Muscle of leg (tissue), 11 donors: ENCODE measurements around the gene ADD2. TPM values are rescaled to one million over a fixed set of nuclear protein-coding genes. Genes with fewer than 3 reads are reported as not detected.

Experiments used
- DNase-seq: peaks from one replicate; pipeline ENCODE4 v3.0.0; 2013
- H3K27ac ChIP-seq: one replicate; pipeline ENCODE4 v1.5.1; 2013; ENCODE audit warnings: mild to moderate bottlenecking, low read length, control low read depth
- H3K27me3 ChIP-seq: one replicate; pipeline ENCODE4 v1.6.1; 2013; ENCODE audit warnings: low read length; ENCODE audit not compliant: control insufficient read depth, insufficient read depth
- H3K36me3 ChIP-seq: one replicate; pipeline ENCODE4 v1.6.1; 2013; ENCODE audit warnings: low read length; ENCODE audit not compliant: control insufficient read depth, insufficient read depth
- H3K4me1 ChIP-seq: one replicate; pipeline ENCODE4 v1.6.1; 2013; ENCODE audit warnings: low read length; ENCODE audit not compliant: control insufficient read depth, insufficient read depth
- H3K4me3 ChIP-seq: one replicate; pipeline ENCODE4 v1.5.1; 2013; ENCODE audit warnings: low read length, control low read depth
- H3K9me3 ChIP-seq: replicated peaks from 2 replicates; pipeline ENCODE4 v1.6.1; 2013; ENCODE audit warnings: low read depth, low read length; ENCODE audit not compliant: control insufficient read depth
- WGBS: methylation state at CpG from one replicate; pipeline ENCODE4 v1.1.5; 2013; ENCODE audit warnings: missing lambda C conversion rate; ENCODE audit not compliant: insufficient coverage; 5-methylcytosine and 5-hydroxymethylcytosine counted together
- polyA plus RNA-seq, 8 donors: library from polyadenylated mRNA; unstranded; fragments of 120-200 nt; gene quantifications; one replicate each; pipeline versions ENCODE4 v1.2.1 to v1.2.3, GENCODE V29; 2013; ENCODE audit warnings: inconsistent platforms in 1 of 8, low replicate concordance in 1 of 8; ENCODE audit not compliant: insufficient read length in 8 of 8, insufficient read depth in 1 of 8
- total RNA-seq: library from RNA; stranded (reverse); fragments of 120-200 nt; gene quantifications from one replicate; pipeline ENCODE4 v1.2.4, GENCODE V29; 2013

ADD2 gene
- total and polyA plus RNA-seq, 9 donors: 0.98 to 4.2 (median 2.4) TPM

DNA sequence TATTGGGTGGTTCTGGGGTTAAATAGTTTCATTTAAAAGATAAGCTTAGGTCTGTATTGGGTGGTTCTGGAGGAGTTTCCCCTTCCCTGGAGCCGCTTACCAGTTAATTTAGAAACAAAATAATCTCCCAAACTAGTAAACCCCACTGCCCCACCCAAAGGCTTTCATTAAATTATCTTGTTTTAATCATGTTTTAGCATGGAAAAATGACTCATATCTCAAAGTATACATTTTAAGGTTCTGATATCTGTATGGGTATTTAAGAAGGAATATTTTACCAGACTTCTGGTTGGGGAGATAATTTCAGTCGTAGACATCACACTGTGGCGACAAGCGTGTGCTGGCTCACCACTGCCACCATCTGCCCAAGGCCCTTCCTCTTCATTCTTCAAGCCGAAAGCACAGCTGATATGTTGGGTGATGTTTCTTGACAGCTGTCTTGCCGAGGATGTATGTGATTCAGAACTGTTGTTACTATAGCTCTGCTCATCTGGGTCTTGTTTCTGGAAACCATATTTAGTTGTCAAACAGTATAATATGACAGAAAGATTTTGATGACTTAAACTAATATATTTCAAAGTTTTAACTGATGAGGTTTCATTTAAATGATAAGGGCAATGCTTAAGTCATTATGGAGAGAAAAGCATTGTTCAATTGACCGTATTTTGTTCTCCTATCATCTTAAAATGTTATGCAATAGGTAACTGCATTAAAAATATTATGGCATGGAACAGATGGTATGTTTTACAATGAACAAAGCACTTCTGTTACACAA is 17.3 kb upstream of the ADD2 start:
- H3K9me3 ChIP-seq: no peaks in the 10 kb centered on the region
- no CpG with 5 or more reads among the region's 7 CpGs for WGBS
- H3K4me1 ChIP-seq: peaks cover 10% of the 10 kb centered on the region
- no peaks in the 10 kb centered on the region for H3K36me3 ChIP-seq
- DNase-seq: peak; percentile 66
- no peak overlapping the region for H3K27ac ChIP-seq
- H3K4me3 ChIP-seq: no peak overlapping the region
- H3K27me3 ChIP-seq: peaks cover 25% of the 10 kb centered on the region

DNA sequence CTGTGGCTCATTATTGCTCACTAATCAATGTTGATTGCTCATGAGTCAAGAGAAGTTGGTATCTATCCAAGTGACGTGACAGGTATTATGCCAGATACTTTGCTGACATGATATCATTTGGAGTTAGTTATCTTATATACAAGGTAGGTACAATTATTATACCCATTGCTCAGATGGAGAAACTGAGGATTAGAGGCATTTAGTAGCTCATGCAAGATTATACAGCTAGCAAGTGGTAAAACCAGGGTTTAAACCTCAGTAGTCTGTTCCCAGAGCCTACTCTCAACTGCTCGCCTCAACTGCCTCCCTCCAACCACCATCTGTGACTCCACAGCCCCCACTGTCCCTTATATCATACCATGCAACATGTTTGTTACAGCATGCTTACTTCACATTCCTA is 16.3 kb upstream of the ADD2 start:
- Histone ChIP-seq H3K4me1 (peaks cover 4% of the 10 kb centered on the region), H3K27ac (no peak overlapping the region), H3K36me3 (no peaks in the 10 kb centered on the region), H3K9me3 (no peaks in the 10 kb centered on the region), H3K27me3 (peaks cover 18% of the 10 kb centered on the region), H3K4me3 (no peak overlapping the region)
- no peak for DNase-seq
- 100% methylated on average over 1 of the region's 2 CpGs for WGBS

DNA sequence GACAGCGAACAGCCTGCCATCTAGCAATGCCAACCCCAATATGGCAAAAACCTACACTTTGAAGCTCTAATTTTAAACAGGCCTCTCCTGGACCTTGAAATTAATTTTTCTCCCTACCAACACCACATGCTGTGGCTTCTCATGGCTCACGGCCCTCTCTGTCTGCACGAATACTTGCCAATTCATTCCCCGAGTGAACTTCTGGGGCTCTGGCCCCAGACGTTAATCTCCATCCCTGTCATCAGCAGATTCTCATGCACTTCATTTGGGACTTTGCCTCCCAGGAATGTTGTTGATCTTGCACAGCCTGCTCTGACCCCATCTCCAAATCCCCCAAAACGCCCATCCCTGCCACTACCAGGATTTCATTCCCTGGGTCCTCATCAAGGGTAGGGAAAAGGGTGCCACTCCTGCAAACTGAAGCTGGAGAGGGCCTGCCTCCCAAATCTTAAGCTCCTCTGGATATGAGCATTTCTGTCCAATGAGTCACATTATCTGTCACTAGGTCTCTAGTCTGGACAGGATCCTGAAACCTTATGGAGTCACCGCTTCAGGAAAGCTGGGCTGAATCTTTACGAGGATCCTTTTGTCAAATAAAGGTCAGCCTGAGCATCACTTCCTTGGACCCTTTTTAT is 12.0 kb upstream of the ADD2 start:
- Histone ChIP-seq H3K27ac (no peak overlapping the region), H3K4me3 (no peak overlapping the region), H3K36me3 (no peaks in the 10 kb centered on the region), H3K27me3 (peaks cover 9% of the 10 kb centered on the region), H3K4me1 (peaks cover 4% of the 10 kb centered on the region), H3K9me3 (no peaks in the 10 kb centered on the region)
- WGBS: 45% methylated on average over 6 of the region's 8 CpGs
- peak; percentile 32 for DNase-seq

DNA sequence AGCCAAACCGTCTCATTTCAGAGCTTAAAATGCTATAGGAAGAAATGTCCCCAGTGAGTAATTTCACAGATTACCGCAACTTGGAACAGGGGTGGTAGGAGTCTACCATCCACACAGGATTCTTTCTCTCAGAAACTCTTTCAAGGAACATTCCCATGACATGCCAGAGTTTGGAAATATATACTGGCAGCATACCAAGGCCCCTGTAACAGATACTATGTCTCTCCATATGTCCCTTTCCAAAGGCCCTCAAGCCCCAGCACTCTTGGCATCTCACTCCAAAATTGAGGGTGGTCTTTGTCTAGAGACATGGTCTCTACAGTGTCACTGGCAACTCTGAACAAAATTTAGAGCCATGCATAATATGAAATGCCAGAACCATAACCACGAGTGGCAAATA is 11.5 kb upstream of the ADD2 start:
- WGBS: 40% methylated on average over 1 of the region's 3 CpGs
- peak; percentile 12 for DNase-seq

DNA sequence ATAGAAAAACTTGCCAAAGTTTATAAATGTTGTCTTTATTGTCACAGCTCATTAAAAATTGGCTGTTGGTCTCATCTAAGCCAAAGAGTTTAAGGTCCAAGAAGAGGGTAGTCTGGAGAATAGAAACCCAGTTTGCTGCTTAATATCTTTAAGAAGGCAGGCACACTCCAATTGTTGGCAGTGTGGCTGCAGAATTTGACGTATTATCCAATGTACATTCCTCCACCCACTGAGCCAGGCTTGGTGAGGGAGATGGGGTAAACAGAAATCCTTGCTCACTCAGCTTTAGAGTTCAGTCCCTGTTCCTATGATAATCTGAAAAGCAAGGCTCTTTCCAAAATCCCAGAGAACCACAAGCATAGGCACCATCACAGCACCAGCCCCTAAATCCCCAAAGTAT is 10.7 kb upstream of the ADD2 start:
- Histone ChIP-seq H3K4me1 (peaks cover 4% of the 10 kb centered on the region), H3K36me3 (no peaks in the 10 kb centered on the region), H3K27ac (no peak overlapping the region), H3K9me3 (no peaks in the 10 kb centered on the region), H3K27me3 (peaks cover 9% of the 10 kb centered on the region), H3K4me3 (no peak overlapping the region)
- DNase-seq: no peak
- WGBS: no CpG with 5 or more reads among the region's 1 CpG

More for the DNA sequence above, 11.5 kb upstream of the ADD2 start:
- H3K4me1 ChIP-seq: peaks cover 4% of the 10 kb centered on the region
- no peaks in the 10 kb centered on the region for H3K36me3 ChIP-seq
- no peaks in the 10 kb centered on the region for H3K9me3 ChIP-seq
- H3K27me3 ChIP-seq: peaks cover 9% of the 10 kb centered on the region
- no peak overlapping the region for H3K27ac ChIP-seq
- H3K4me3 ChIP-seq: no peak overlapping the region

DNA sequence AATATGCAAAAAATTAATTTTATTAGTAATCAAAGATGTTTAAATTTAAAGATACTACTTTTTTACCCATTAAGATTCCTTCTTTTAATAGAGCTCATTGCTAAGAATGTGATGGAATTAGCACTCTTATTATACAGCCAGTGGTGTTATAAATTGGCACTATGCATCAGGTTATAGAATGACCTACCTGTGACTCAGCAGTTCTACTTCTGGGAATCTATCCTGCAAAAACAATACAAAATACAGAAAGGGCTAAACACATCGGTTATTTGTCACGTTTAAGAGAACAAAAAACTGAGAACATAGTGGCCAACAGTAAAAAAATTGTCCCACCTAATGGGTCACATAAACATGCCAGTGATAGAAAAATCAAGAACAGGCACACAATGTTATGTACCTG is 9.4 kb upstream of the ADD2 start:
- H3K27me3 ChIP-seq: peaks cover 12% of the 10 kb centered on the region
- peaks cover 4% of the 10 kb centered on the region for H3K4me1 ChIP-seq
- no peak overlapping the region for H3K4me3 ChIP-seq
- no peaks in the 10 kb centered on the region for H3K36me3 ChIP-seq
- no peak for DNase-seq
- H3K9me3 ChIP-seq: no peaks in the 10 kb centered on the region
- WGBS: no CpG with 5 or more reads among the region's 2 CpGs
- H3K27ac ChIP-seq: no peak overlapping the region

DNA sequence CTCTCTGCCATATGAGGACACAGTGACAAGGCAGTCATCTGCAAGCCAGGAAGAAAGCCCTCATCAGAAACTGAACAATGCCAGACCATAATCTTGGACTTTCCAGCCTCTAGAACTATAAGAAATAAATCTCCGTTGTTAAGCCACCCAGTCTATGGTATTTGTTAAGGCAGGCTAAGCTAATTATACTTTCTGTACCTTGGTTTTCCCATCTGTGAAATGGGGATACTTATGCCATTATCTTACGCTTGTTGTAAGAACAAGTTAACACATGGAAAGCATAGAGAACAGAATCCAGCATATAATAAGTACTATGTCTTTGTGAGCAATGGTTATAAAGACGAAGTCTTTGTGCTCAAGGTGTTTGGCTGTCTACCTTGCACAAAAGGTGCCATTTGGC is 8.3 kb upstream of the ADD2 start:
- peaks cover 14% of the 10 kb centered on the region for H3K27me3 ChIP-seq
- DNase-seq: no peak
- no peak overlapping the region for H3K27ac ChIP-seq
- WGBS: no CpG with 5 or more reads among the region's 3 CpGs
- H3K36me3 ChIP-seq: no peaks in the 10 kb centered on the region
- no peaks in the 10 kb centered on the region for H3K9me3 ChIP-seq
- peaks cover 4% of the 10 kb centered on the region for H3K4me1 ChIP-seq
- H3K4me3 ChIP-seq: no peak overlapping the region

DNA sequence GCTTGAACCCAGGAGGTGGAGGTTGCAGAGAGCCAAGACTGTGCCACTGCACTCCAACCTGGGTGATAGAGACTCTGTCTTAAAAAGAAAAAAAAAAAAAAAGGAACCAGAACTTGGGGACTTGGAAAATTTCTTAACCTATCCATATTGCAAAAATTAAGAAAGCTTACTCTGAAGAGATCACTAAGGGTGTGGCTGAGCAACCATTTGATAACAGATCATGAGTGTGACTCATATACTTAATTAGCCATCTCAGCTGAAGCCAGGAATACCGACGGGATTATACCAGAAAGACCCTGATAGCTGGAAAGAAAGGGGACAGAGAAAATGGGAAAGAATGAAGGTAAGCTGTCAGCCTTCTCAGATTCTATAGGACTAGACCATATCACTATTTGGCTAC is 7.1 kb upstream of the ADD2 start:
- H3K4me3 ChIP-seq: no peak overlapping the region
- no peaks in the 10 kb centered on the region for H3K36me3 ChIP-seq
- H3K27ac ChIP-seq: no peak overlapping the region
- peaks cover 18% of the 10 kb centered on the region for H3K27me3 ChIP-seq
- H3K9me3 ChIP-seq: no peaks in the 10 kb centered on the region
- peaks cover 4% of the 10 kb centered on the region for H3K4me1 ChIP-seq
- no CpG with 5 or more reads among the region's 2 CpGs for WGBS
- no peak for DNase-seq

DNA sequence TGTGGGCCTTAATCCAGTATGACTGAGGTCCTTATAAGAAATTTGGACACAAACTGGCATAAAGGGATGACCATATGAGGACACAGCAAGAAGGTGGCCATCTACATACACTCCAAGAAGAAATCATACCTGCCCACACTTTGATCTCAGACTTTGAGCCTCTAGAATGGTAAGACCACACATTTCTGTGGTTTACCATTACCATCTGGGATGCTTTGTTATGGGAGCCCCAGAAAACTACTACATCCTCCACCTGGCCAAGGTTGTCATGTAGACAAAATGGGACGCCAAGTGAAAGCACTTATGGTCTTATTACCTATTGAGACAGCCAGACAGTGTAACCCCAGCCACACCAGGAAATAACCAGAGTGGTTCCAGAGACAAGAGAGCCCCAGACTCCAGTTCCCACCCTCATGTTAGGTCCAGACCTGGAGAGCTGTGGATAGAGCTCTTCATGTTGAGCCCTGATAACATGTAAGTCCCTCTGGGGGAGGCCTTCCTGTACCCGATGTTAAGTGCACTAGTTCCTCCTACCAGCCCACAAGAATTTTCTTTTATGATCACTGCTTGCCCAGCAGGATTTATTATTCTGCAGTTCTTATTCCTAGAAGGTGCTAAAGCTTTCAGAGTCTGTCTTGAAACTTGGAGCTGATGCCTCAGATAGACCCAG is 4.6 kb upstream of the ADD2 start:
- Histone ChIP-seq H3K27me3 (peaks cover 37% of the 10 kb centered on the region), H3K36me3 (no peaks in the 10 kb centered on the region), H3K27ac (no peak overlapping the region), H3K4me1 (peaks cover 3% of the 10 kb centered on the region), H3K4me3 (no peak overlapping the region), H3K9me3 (no peaks in the 10 kb centered on the region)
- no peak for DNase-seq
- whole genome bisulfite sequencing: no CpG with 5 or more reads among the region's 2 CpGs

DNA sequence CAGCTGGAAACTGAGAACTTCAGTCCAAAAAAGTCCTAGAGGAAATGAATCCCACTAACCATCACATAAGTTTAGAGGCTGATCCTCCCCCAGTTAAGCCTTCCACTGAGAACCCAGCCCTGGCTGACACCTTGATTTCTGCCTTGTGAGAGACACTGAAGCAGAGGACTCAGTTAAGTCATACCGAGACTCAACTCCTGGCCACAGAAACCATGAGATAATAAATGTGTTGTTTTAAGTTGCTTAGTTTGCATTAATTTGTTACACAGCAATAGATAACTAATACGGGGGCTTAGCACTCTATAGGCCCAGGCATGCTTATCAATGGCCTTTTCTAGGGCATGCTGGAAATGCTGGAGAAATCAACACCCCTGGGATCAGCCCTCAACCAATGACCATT is 3.4 kb upstream of the ADD2 start:
- Histone ChIP-seq H3K27ac (no peak overlapping the region), H3K27me3 (peaks cover 47% of the 10 kb centered on the region)

More for the DNA sequence above, 3.4 kb upstream of the ADD2 start:
- Histone ChIP-seq H3K4me3 (no peak overlapping the region), H3K9me3 (no peaks in the 10 kb centered on the region), H3K36me3 (no peaks in the 10 kb centered on the region), H3K4me1 (peaks cover 11% of the 10 kb centered on the region)
- DNase-seq: no peak
- no CpG with 5 or more reads among the region's 2 CpGs for WGBS
